ENCODE results near the gene FOXC2. TPM values are rescaled to one million over a fixed set of nuclear protein-coding genes. Genes with fewer than 3 reads are reported as not detected.

Gene FOXC2
- total and polyA plus RNA-seq, 2 of the 13 experiments (the other 11 are each of a cell fraction or from before 2014, with no cell fraction given), result not detected

DNA sequence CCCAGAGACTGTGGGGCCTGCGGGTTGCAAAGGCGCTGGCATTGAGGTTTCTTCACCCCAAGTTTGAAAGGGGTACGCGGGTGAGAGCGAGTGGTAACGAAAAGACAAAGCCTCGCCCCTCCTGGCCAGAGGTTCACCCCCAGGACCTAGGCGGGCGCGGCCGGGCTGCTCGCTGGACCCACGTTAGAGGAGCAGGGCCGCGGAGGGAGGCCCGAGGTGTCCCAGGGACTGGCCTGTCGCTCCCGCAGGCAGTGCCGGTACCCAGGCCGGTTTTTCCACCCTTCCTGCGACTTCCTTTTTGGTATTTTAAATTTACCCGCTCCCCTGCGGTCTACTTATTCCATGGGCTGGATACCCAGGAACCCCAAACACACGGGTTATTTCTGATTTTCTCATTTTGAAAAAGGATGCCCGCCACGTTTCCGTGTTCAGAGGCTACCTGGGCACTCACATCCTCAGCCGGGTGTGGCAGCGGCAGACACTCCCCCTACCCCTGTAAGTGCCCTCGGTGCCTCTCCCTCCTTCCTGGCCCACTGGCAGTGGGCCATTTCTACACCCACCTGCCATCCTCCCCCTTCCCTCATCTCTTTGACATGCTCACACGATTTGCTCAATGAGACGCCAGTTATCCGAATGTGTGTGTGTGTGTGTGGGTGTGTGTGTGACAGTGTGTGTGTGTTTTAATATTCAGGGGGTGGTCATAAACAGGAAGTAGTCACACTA, 10.1 kb downstream of the FOXC2 start:
- Histone ChIP-seq H2AFZ (ENCODE audit: low read length) (no peak overlapping the region), H4K20me1 (ENCODE audit: insufficient read depth, low read length) (peaks cover 3% of the 10 kb centered on the region; the same call in 1 of the 2 replicates), H3K36me3 (replicated peaks in 1 of 2; ENCODE audit: control insufficient read depth in 1 of 2, insufficient read depth in 2 of 2, low read length in 2 of 2) (no peaks in the 10 kb centered on the region), H3K4me1 (ENCODE audit: insufficient read depth, low read length) (peaks cover 9% of the 10 kb centered on the region), H3K9me3 (ENCODE audit: low read length) (no peaks in the 10 kb centered on the region), H3K27ac (ENCODE audit: extremely low read length, insufficient read depth, low read length) (no peak overlapping the region), H3K9ac (ENCODE audit: insufficient read depth, low read depth, low read length) (no peak overlapping the region), H3K27me3 (ENCODE audit: control insufficient read depth in 1 of 2, insufficient read depth in 2 of 2, low read length in 2 of 2) (peaks cover 10 to 94% of the 10 kb centered on the region in 2 experiments), H3K4me3 (replicated peaks in 1 of 3; ENCODE audit: insufficient read depth in 1 of 3, low read depth in 2 of 3, low read length in 3 of 3) (no peak overlapping the region; a peak in 1 of 6 replicates), H3K79me2 (ENCODE audit: insufficient read depth, low read length) (no peaks in the 10 kb centered on the region), H3K4me2 (ENCODE audit: low read depth, low read length) (no peak overlapping the region)
- in situ Hi-C loops (cut with HindIII; ENCODE audit: extremely low pct_ligation_motif_present, low pct_unique_long_range_greater_than_20kb), result no loop called here
- no TSS peak for BruUV-seq (replicated peaks)
- WGBS (ENCODE audit: low lambda C conversion rate), result 22% methylated on average over 32 of the region's 33 CpGs
- ChIA-PET POLR2A (no interaction called here), CTCF (ENCODE audit: low intra/inter-chr PET ratio, low total read pairs) (interaction anchor here (0.8 kb wide), 1 partner anchor 185 kb away, joined by 5 read pairs; no protein-coding TSS in a partner anchor)
- ATAC-seq, result no peak
- TF ChIP-seq, protein P1, sequence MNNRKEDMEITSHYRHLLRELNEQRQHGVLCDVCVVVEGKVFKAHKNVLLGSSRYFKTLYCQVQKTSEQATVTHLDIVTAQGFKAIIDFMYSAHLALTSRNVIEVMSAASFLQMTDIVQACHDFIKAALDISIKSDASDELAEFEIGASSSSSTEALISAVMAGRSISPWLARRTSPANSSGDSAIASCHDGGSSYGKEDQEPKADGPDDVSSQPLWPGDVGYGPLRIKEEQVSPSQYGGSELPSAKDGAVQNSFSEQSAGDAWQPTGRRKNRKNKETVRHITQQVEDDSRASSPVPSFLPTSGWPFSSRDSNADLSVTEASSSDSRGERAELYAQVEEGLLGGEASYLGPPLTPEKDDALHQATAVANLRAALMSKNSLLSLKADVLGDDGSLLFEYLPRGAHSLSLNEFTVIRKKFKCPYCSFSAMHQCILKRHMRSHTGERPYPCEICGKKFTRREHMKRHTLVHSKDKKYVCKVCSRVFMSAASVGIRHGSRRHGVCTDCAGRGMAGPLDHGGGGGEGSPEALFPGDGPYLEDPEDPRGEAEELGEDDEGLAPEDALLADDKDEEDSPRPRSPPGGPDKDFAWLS (CRISPR knock-in tag; IDR thresholded peaks at IDR 0.05; ENCODE audit: borderline replicate concordance), result no peak
- peak; percentile 12; the same call in 1 of the 2 replicates for TF ChIP-seq EZH2 (conservative IDR thresholded peaks at IDR 0.05; ENCODE audit: low read depth, low read length)
- intact Hi-C loops (cut with micrococcal nuclease; ENCODE audit: unreplicated experiment), result no loop called here
- no peak for DNase-seq (ENCODE audit: low spot score)
- no peak for FAIRE-seq

DNA sequence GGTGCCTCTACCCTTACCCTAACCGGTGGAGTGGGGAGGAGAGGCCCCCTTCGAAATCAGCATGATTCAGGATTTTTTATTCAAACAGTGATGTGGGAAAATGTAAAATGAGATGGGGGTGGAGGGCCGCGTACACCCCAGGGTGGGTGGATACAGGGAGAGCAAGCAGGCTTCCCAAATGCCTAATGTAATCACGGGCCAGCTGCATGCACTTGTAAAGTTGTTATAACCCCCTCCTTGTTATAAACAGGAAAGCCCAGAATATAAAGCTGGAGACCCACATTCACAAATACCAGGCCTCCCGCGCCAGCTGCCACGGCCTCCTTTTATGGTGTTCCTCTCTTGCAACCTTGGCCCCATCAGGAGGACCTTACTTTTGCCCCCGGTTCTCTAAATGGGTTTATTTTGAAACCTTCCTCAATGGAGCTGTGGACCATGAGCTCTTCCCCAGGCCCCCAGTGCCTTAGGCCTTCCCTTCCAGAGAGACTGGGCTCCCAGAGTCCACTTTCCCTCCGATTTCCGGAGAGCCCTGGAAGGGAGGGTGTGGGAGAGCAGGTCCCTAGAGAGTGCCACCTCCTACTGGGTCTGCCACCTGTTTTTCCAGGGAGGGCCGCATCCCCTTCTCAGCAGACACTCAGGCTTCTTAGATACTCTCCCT, 10.8 kb downstream of the FOXC2 start:
- intact Hi-C loops (cut with micrococcal nuclease; ENCODE audit: unreplicated experiment) (no loop called here), in situ Hi-C loops (cut with HindIII; ENCODE audit: extremely low pct_ligation_motif_present, low pct_unique_long_range_greater_than_20kb) (no loop called here)
- H4K20me1 ChIP-seq (ENCODE audit: insufficient read depth, low read length), result peaks cover 3% of the 10 kb centered on the region; the same call in 1 of the 2 replicates
- no peak overlapping the region for H3K9ac ChIP-seq (ENCODE audit: insufficient read depth, low read depth, low read length)
- H3K4me2 ChIP-seq (ENCODE audit: low read depth, low read length), result no peak overlapping the region
- peaks cover 7 to 93% of the 10 kb centered on the region in 2 experiments for H3K27me3 ChIP-seq (ENCODE audit: control insufficient read depth in 1 of 2, insufficient read depth in 2 of 2, low read length in 2 of 2)
- ChIA-PET POLR2A (no interaction called here), CTCF (ENCODE audit: low intra/inter-chr PET ratio, low total read pairs) (no interaction called here)
- WGBS (ENCODE audit: low lambda C conversion rate), result 2% methylated on average over 12 of the region's 12 CpGs
- H3K79me2 ChIP-seq (ENCODE audit: insufficient read depth, low read length), result no peaks in the 10 kb centered on the region
- ATAC-seq, result no peak
- H2AFZ ChIP-seq (ENCODE audit: low read length), result no peak overlapping the region
- no peak for FAIRE-seq
- DNase-seq (ENCODE audit: low spot score), result no peak
- H3K4me1 ChIP-seq (ENCODE audit: insufficient read depth, low read length), result peaks cover 9% of the 10 kb centered on the region
- H3K4me3 ChIP-seq (replicated peaks in 1 of 3; ENCODE audit: insufficient read depth in 1 of 3, low read depth in 2 of 3, low read length in 3 of 3), result no peak overlapping the region
- no TSS peak for BruUV-seq (replicated peaks)
- no peaks in the 10 kb centered on the region for H3K36me3 ChIP-seq (replicated peaks in 1 of 2; ENCODE audit: control insufficient read depth in 1 of 2, insufficient read depth in 2 of 2, low read length in 2 of 2)
- no peak overlapping the region for H3K27ac ChIP-seq (ENCODE audit: extremely low read length, insufficient read depth, low read length)
- no peaks in the 10 kb centered on the region for H3K9me3 ChIP-seq (ENCODE audit: low read length)
- TF ChIP-seq ZNF749 (CRISPR knock-in tag; IDR thresholded peaks at IDR 0.05; ENCODE audit: borderline replicate concordance), result no peak
- TF ChIP-seq, protein P2, sequence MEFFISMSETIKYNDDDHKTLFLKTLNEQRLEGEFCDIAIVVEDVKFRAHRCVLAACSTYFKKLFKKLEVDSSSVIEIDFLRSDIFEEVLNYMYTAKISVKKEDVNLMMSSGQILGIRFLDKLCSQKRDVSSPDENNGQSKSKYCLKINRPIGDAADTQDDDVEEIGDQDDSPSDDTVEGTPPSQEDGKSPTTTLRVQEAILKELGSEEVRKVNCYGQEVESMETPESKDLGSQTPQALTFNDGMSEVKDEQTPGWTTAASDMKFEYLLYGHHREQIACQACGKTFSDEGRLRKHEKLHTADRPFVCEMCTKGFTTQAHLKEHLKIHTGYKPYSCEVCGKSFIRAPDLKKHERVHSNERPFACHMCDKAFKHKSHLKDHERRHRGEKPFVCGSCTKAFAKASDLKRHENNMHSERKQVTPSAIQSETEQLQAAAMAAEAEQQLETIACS (CRISPR knock-in tag; IDR thresholded peaks at IDR 0.05), result no peak
- no peak for TF ChIP-seq MTF1 (CRISPR knock-in tag; IDR thresholded peaks at IDR 0.05)
- no peak for TF ChIP-seq NR2F2 (IDR thresholded peaks at IDR 0.05; ENCODE audit: borderline replicate concordance, low read depth)
- TF ChIP-seq ZSCAN25 (CRISPR knock-in tag; IDR thresholded peaks at IDR 0.05), result no peak
- TF ChIP-seq GATAD2A (CRISPR knock-in tag; IDR thresholded peaks at IDR 0.05), result no peak
- no peak for TF ChIP-seq ZNF879 (CRISPR knock-in tag; IDR thresholded peaks at IDR 0.05)
